Astrocyte of the cerebellum (primary cell): ENCODE measurements around the gene RCN2.

Experiments used
- DNase-seq: peaks from one replicate; pipeline ENCODE4 v3.0.0-alpha.2; 2011; ENCODE audit warnings: low read depth
- H3K4me3 ChIP-seq: 2 replicates; pipeline ENCODE4 v1.5.1; 2011; ENCODE audit warnings: mild to moderate bottlenecking, low read depth, low read length, moderate library complexity
- CTCF ChIP-seq: IDR thresholded peaks from 2 replicates; pipeline ENCODE4 v1.5.1; 2012; ENCODE audit warnings: low read length, low read depth, moderate library complexity, mild to moderate bottlenecking; ENCODE audit errors: missing control alignments
- in situ Hi-C: cut with HindIII; loops from 2 replicates; pipeline ENCODE4 v1.10.0; 2017; ENCODE audit warnings: low sequenced_read_pairs

RCN2 gene

GRCh38 chr15:76913737-76914136 is 17.8 kb upstream of the RCN2 start:
- H3K4me3 ChIP-seq, result no peak overlapping the region
- in situ Hi-C loops, result no loop called here
- DNase-seq, result no peak
- TF ChIP-seq CTCF, result no peak

- no peak for TF ChIP-seq CTCF
- no peak overlapping the region for H3K4me3 ChIP-seq
- in situ Hi-C loops, result no loop called here
- DNase-seq, result no peak
These were observed 15.2 kb upstream of the RCN2 start for GRCh38 chr15:76916369-76916768.

- in situ Hi-C loops, result no loop called here
- DNase-seq, result no peak
- TF ChIP-seq CTCF, result no peak
- H3K4me3 ChIP-seq, result no peak overlapping the region
These were observed 3.3 kb upstream of the RCN2 start for GRCh38 chr15:76928201-76928600.

GRCh38 chr15:76929011-76929760 is 2.4 kb upstream of the RCN2 start:
- in situ Hi-C loops, result no loop called here
- no peak for DNase-seq
- TF ChIP-seq CTCF, result no peak
- no peak overlapping the region for H3K4me3 ChIP-seq

- TF ChIP-seq CTCF, result no peak
- peak overlapping the region; percentile 64 for H3K4me3 ChIP-seq
- DNase-seq, result no peak
- in situ Hi-C loops, result no loop called here
These were observed 635 bp upstream of the RCN2 start for GRCh38 chr15:76930831-76931396.

- in situ Hi-C loops, result no loop called here
- no peak for TF ChIP-seq CTCF
- no peak for DNase-seq
- peak overlapping the region; percentile 64 for H3K4me3 ChIP-seq
These were observed 802 bp downstream of the RCN2 start for GRCh38 chr15:76932135-76932966.
